Upper lobe of left lung (tissue), 4 donors: ENCODE measurements around the gene CR1.

Source experiments
- EP300 ChIP-seq, 4 donors: sonication (generic); formaldehyde crosslinking; IDR thresholded peaks; one replicate each; pipeline ENCODE4 v1.5.1; 2017; ENCODE audit warnings: antibody characterized with exemption in 4 of 4, control low read depth in 2 of 4
- POLR2AphosphoS5 ChIP-seq, 2 donors: sonication (generic); formaldehyde crosslinking; IDR thresholded peaks; one replicate each; pipeline ENCODE4 v1.5.1; 2017; ENCODE audit warnings: antibody characterized with exemption in 2 of 2
- TF ChIP-seq, protein P1 (sequence below), 6 experiments: fragments of 450-650 bp in 4 of 6; fragments of 200-600 bp in 2 of 6; sonication (generic) in 2 of 6; IDR thresholded peaks; one replicate each; pipeline ENCODE4 v1.5.1; 2016 to 2019; ENCODE audit warnings: antibody characterized with exemption in 6 of 6

DNA sequence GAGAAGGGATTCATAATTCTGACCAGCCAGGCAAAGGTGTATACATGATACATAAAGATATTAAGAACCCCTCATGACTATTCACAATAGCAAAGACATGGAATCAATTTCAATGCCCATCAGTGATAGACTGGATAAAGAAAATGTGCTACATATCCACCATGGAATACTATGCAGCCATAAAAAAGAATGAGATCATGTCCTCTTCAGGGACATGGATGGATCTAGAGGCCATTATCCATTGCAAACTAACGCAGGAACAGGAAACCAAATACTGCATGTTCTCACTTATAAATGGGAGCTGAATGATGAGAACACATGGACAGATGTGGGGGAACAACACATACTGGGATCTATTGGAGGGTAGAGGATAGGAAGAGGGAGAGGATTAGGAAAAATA is 170.4 kb downstream of the CR1 start:
- TF ChIP-seq, protein P1, sequence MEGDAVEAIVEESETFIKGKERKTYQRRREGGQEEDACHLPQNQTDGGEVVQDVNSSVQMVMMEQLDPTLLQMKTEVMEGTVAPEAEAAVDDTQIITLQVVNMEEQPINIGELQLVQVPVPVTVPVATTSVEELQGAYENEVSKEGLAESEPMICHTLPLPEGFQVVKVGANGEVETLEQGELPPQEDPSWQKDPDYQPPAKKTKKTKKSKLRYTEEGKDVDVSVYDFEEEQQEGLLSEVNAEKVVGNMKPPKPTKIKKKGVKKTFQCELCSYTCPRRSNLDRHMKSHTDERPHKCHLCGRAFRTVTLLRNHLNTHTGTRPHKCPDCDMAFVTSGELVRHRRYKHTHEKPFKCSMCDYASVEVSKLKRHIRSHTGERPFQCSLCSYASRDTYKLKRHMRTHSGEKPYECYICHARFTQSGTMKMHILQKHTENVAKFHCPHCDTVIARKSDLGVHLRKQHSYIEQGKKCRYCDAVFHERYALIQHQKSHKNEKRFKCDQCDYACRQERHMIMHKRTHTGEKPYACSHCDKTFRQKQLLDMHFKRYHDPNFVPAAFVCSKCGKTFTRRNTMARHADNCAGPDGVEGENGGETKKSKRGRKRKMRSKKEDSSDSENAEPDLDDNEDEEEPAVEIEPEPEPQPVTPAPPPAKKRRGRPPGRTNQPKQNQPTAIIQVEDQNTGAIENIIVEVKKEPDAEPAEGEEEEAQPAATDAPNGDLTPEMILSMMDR (IDR thresholded peaks at IDR 0.05) = no peak
- TF ChIP-seq EP300 (IDR thresholded peaks at IDR 0.05) = no peak
- no peak for TF ChIP-seq POLR2AphosphoS5 (IDR thresholded peaks at IDR 0.05)
